Activated CD8-positive, alpha-beta T cell treated with anti-CD3 and anti-CD28 coated beads, Interleukin-2, amount 10 ng/mL, durations not matched to agents 7 days and 5 days (primary cell): ENCODE measurements around the gene CDCP2. TPM values are rescaled to one million over a fixed set of nuclear protein-coding genes. Genes with fewer than 3 reads are reported as not detected.

Experiments
- ATAC-seq: fragments of 150-1000 bp; cut with Tn5 transposase; one replicate; pipeline ENCODE4 v1.10.0; 2021; ENCODE audit warnings: moderate library complexity
- CTCF ChIA-PET: fragments of 350-600 bp; sonication (Branson Sonifier 250); formaldehyde crosslinking; loops from one replicate; lab custom pipeline; 2021; ENCODE audit warnings: antibody characterized with exemption; lab: Charles Lee
- POLR2A ChIA-PET: fragments of 350-600 bp; sonication (Branson Sonifier 250); formaldehyde crosslinking; loops from one replicate; lab custom pipeline; 2021; ENCODE audit warnings: antibody characterized with exemption; lab: Charles Lee
- DNase-seq: peaks from one replicate; pipeline ENCODE4 v3.0.0-alpha.2; 2020
- H3K27ac Mint-ChIP-seq: one replicate; pipeline ENCODE4 v1.8.0; 2021; ENCODE audit warnings: mild to moderate bottlenecking, mixed read lengths
- H3K27me3 Mint-ChIP-seq: one replicate; pipeline ENCODE4 v1.8.0; 2021; ENCODE audit warnings: low read depth, mixed read lengths
- H3K36me3 Mint-ChIP-seq: one replicate; pipeline ENCODE4 v1.8.0; 2021; ENCODE audit warnings: low read depth, mixed read lengths
- H3K4me1 Mint-ChIP-seq: one replicate; pipeline ENCODE4 v1.8.0; 2021; ENCODE audit warnings: low read depth, mixed read lengths
- H3K4me3 Mint-ChIP-seq: one replicate; pipeline ENCODE4 v1.8.0; 2021; ENCODE audit warnings: mild to moderate bottlenecking, mixed read lengths
- H3K9me3 Mint-ChIP-seq: one replicate; pipeline ENCODE4 v1.8.0; 2022; ENCODE audit warnings: mixed read lengths; ENCODE audit not compliant: insufficient read depth
- total RNA-seq, 2 experiments: library from RNA; stranded (reverse); gene quantifications; one replicate each; pipeline ENCODE4 v1.2.3, GENCODE V29; 2021

The CDCP2 gene
- total RNA-seq, 2 experiments from 2014 or later, result 0.16 TPM; not detected in 1

DNA sequence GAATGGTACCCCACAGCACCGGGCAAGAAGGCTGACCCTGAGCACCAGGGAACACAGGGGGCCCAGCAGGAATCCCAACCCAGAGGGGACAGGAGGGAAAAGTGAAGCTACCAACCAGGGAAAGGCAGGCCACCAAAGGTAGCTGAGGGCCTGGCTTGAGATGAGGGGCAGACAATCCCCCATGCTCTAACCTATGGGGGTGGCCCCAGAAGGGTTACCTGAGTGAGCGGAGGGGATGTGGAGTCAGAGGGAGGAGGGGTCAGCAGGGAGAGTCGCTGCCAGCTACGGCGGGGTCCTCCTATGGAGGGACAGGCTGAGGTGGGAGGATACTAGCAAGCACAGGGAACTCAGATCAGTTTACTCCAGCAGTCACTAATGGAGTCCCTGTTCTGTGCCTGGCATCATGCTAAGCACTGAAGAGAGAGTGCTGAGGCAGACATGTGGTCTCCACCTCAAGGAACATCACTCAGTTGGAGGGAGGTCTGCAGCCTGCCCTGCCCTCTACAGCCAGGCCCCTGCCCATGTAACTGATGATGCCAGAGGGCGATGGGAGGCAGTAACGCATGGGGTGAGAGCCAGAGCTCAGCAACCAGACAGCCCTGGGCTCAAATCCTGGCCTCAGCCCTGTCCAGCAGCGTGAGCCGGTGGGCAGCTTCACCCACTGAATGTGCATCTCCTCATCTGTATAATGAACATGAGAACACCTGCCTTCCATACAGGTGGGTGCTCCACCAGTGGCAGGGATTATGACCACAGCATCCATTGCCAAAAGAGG lies 25.7 kb upstream of the CDCP2 start:
- Mint-ChIP-seq H3K27me3 (no peaks in the 10 kb centered on the region), H3K36me3 (peaks cover 6% of the 10 kb centered on the region), H3K4me3 (no peak overlapping the region), H3K4me1 (peaks cover 9% of the 10 kb centered on the region), H3K27ac (no peak overlapping the region), H3K9me3 (no peaks in the 10 kb centered on the region)
- ATAC-seq, result no peak
- ChIA-PET CTCF (no interaction called here), POLR2A (interaction anchor here (0.6 kb wide), 1 partner anchor 71 kb away, joined by 3 read pairs; no protein-coding TSS in a partner anchor)
- no peak for DNase-seq

- POLR2A ChIA-PET, result interaction anchor here (0.6 kb wide), 1 partner anchor 70 kb away, joined by 3 read pairs; no protein-coding TSS in a partner anchor
- no peak overlapping the region for H3K27ac Mint-ChIP-seq
- no peak for DNase-seq
These were observed 24.9 kb upstream of the CDCP2 start for GRCh38 chr1:54177726-54178125.

GRCh38 chr1:54176621-54177327 lies 24.0 kb upstream of the CDCP2 start:
- Mint-ChIP-seq H3K36me3 (peaks cover 1% of the 10 kb centered on the region), H3K4me3 (no peak overlapping the region), H3K27ac (no peak overlapping the region), H3K9me3 (no peaks in the 10 kb centered on the region), H3K27me3 (no peaks in the 10 kb centered on the region), H3K4me1 (peaks cover 16% of the 10 kb centered on the region)
- DNase-seq (no peak), ATAC-seq (no peak)
- CTCF ChIA-PET, result interaction anchor here (0.9 kb wide), 1 partner anchor 9 kb away, joined by 3 read pairs; no protein-coding TSS in a partner anchor
- POLR2A ChIA-PET, result no interaction called here

More at GRCh38 chr1:54177726-54178125, 24.9 kb upstream of the CDCP2 start:
- peaks cover 13% of the 10 kb centered on the region for H3K4me1 Mint-ChIP-seq
- no peaks in the 10 kb centered on the region for H3K9me3 Mint-ChIP-seq
- no peak overlapping the region for H3K4me3 Mint-ChIP-seq
- no peaks in the 10 kb centered on the region for H3K27me3 Mint-ChIP-seq
- no peak for ATAC-seq
- peaks cover 1% of the 10 kb centered on the region for H3K36me3 Mint-ChIP-seq
- CTCF ChIA-PET, result no interaction called here

DNA sequence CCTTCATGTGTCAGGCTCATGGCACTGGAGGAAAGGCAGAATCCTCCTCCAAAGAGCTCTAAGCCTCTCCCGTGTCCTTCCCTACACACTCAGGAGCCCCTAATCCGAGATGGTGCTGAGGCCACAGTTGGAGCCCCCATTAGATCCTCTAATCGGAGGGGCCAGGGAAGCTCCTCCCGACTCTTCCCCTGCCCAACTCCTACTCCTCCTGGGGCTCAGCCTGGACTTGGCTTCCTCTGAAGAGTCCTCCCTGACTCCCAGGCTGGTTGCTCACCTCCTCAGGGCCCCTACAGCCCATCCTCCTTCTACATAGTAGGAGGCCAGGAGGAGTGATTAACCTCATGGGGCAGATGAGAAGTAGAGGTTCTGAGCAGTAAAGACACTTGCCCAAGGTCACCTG lies 21.3 kb upstream of the CDCP2 start:
- DNase-seq (no peak), ATAC-seq (no peak)
- ChIA-PET POLR2A (no interaction called here), CTCF (interaction anchor here (1.6 to 2.6 kb wide), 2 partner anchors 8 to 315 kb away, joined by 6 to 15 read pairs; no protein-coding TSS in a partner anchor)
- no peaks in the 10 kb centered on the region for H3K27me3 Mint-ChIP-seq
- no peak overlapping the region for H3K27ac Mint-ChIP-seq
- H3K4me1 Mint-ChIP-seq, result peaks cover 19% of the 10 kb centered on the region
- H3K9me3 Mint-ChIP-seq, result no peaks in the 10 kb centered on the region
- no peak overlapping the region for H3K4me3 Mint-ChIP-seq
- no peaks in the 10 kb centered on the region for H3K36me3 Mint-ChIP-seq

DNA sequence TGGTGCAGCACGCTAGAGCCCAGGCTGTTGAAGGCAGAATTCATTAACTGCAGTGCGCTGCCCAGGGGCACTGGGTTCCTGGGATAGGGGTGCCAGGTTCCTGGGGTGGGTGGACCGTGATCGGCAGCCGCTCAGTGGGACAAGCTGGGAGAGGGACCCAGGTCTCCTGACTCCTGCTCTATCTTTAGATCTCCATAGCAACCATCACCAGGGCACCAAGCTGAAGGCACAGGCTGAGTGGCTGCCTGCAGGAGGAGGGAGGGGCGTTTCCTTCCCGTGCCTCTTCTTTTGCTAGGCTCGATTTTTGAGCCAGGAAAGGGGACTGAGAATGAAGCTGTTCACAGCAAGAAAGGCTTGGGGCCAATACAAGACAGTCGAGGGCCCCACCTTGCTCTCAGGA lies 20.9 kb upstream of the CDCP2 start:
- no peaks in the 10 kb centered on the region for H3K27me3 Mint-ChIP-seq
- ATAC-seq, result peak; percentile 38
- peaks cover 19% of the 10 kb centered on the region for H3K4me1 Mint-ChIP-seq
- DNase-seq, result peak; percentile 25
- ChIA-PET CTCF (interaction anchor here (1.6 to 2.6 kb wide), 2 partner anchors 8 to 316 kb away, joined by 6 to 15 read pairs; no protein-coding TSS in a partner anchor), POLR2A (no interaction called here)
- H3K27ac Mint-ChIP-seq, result no peak overlapping the region
- H3K36me3 Mint-ChIP-seq, result no peaks in the 10 kb centered on the region
- no peak overlapping the region for H3K4me3 Mint-ChIP-seq
- H3K9me3 Mint-ChIP-seq, result no peaks in the 10 kb centered on the region

- POLR2A ChIA-PET, result no interaction called here
- H3K27ac Mint-ChIP-seq, result peak overlapping the region; percentile 51
- CTCF ChIA-PET, result interaction anchor here (1.6 to 2.6 kb wide), 2 partner anchors 9 to 316 kb away, joined by 6 to 15 read pairs; no protein-coding TSS in a partner anchor
- H3K4me3 Mint-ChIP-seq, result no peak overlapping the region
- H3K9me3 Mint-ChIP-seq, result no peaks in the 10 kb centered on the region
- H3K36me3 Mint-ChIP-seq, result no peaks in the 10 kb centered on the region
- H3K4me1 Mint-ChIP-seq, result peaks cover 19% of the 10 kb centered on the region
- ATAC-seq, result no peak
- H3K27me3 Mint-ChIP-seq, result no peaks in the 10 kb centered on the region
- DNase-seq, result no peak
These were observed 20.1 kb upstream of the CDCP2 start for GRCh38 chr1:54172614-54173599.

DNA sequence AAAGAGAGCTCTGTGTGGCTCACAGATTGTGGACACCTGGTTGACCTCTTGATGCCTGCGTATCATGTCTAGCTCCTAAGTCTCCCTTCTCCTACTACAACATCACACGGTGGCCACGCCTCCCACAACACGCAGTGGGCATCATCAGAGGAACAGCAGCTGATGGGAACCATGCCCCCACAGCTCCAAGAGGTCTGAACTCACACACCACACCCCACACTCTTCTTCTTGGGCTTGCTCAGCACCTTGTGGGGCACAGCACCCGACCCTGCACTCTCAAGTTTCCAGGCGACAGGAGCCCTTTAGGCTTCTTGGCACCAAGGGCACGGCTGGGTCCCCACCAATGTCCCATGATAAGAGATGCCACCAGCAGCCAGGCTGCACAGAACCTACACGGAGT lies 18.8 kb upstream of the CDCP2 start:
- no peaks in the 10 kb centered on the region for H3K27me3 Mint-ChIP-seq
- CTCF ChIA-PET, result interaction anchor here (1.0 kb wide), 1 partner anchor 10 kb away, joined by 4 read pairs; no protein-coding TSS in a partner anchor
- POLR2A ChIA-PET, result no interaction called here
- peaks cover 19% of the 10 kb centered on the region for H3K4me1 Mint-ChIP-seq
- no peaks in the 10 kb centered on the region for H3K36me3 Mint-ChIP-seq
- ATAC-seq (no peak), DNase-seq (no peak)
- H3K27ac Mint-ChIP-seq, result no peak overlapping the region
- H3K9me3 Mint-ChIP-seq, result no peaks in the 10 kb centered on the region
- H3K4me3 Mint-ChIP-seq, result no peak overlapping the region

- no peak overlapping the region for H3K27ac Mint-ChIP-seq
- peaks cover 19% of the 10 kb centered on the region for H3K4me1 Mint-ChIP-seq
- no peak overlapping the region for H3K4me3 Mint-ChIP-seq
- CTCF ChIA-PET, result interaction anchor here (1.0 kb wide), 1 partner anchor 11 kb away, joined by 4 read pairs; no protein-coding TSS in a partner anchor
- H3K27me3 Mint-ChIP-seq, result no peaks in the 10 kb centered on the region
- H3K36me3 Mint-ChIP-seq, result no peaks in the 10 kb centered on the region
- no peak for DNase-seq
- no peaks in the 10 kb centered on the region for H3K9me3 Mint-ChIP-seq
- no peak for ATAC-seq
- POLR2A ChIA-PET, result no interaction called here
These were observed 18.2 kb upstream of the CDCP2 start for GRCh38 chr1:54171016-54171415.

DNA sequence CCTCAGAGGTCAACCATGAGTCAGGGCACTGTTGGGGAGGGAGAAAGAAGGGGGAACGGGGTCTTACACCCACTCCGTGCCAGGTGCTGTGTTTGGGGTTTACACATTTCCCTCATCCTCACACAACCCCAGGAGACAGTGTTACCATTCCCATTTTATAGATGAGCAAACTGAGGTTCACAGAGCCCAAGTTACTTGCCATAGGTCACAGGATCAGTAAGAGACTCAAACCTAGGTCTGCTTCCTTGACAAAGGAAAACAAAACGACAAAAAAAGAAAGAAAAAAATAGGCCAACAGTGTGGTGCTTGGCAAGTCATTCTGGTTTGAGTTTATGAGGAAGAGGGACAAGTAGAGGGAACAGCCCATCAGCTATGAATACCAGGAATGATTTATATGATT lies 16.3 kb upstream of the CDCP2 start:
- H3K4me1 Mint-ChIP-seq, result peaks cover 15% of the 10 kb centered on the region
- no peak overlapping the region for H3K4me3 Mint-ChIP-seq
- ChIA-PET POLR2A (no interaction called here), CTCF (interaction anchor here (2.6 kb wide), 1 partner anchor 12 kb away, joined by 11 read pairs; no protein-coding TSS in a partner anchor)
- H3K27ac Mint-ChIP-seq, result no peak overlapping the region
- DNase-seq, result no peak
- ATAC-seq, result no peak
- H3K9me3 Mint-ChIP-seq, result no peaks in the 10 kb centered on the region
- no peaks in the 10 kb centered on the region for H3K27me3 Mint-ChIP-seq
- no peaks in the 10 kb centered on the region for H3K36me3 Mint-ChIP-seq

- Mint-ChIP-seq H3K4me1 (peaks cover 9% of the 10 kb centered on the region), H3K36me3 (no peaks in the 10 kb centered on the region), H3K4me3 (no peak overlapping the region), H3K27ac (no peak overlapping the region), H3K27me3 (no peaks in the 10 kb centered on the region), H3K9me3 (no peaks in the 10 kb centered on the region)
- DNase-seq (no peak), ATAC-seq (no peak)
- POLR2A ChIA-PET, result interaction anchor here (0.7 kb wide), 1 partner anchor 33 kb away, joined by 3 read pairs; no protein-coding TSS in a partner anchor
- CTCF ChIA-PET, result interaction anchor here (1.4 to 2.6 kb wide), 2 partner anchors 8 to 13 kb away, joined by 3 to 11 read pairs; no protein-coding TSS in a partner anchor
These were observed 15.6 kb upstream of the CDCP2 start for GRCh38 chr1:54168206-54168965.
